IMR-90 (cell line): ENCODE data around the gene SPAG8. TPM values are rescaled to one million over a fixed set of nuclear protein-coding genes. Genes with fewer than 3 reads are reported as not detected.

Experiments
- ATAC-seq: fragments of 200-7000 bp; cut with Tn5 transposase; 2 replicates; pipeline ENCODE4 v1.9.1; 2020; ENCODE audit warnings: low read depth, mild to moderate bottlenecking, moderate library complexity
- BruUV-seq: library from RNA; stranded (reverse); fragments of 400-500 nt; replicated peaks from 2 replicates; lab custom pipeline; 2021; lab: Mats Ljungman, UMichigan
- CTCF ChIA-PET: fragments of 300-600 bp; formaldehyde crosslinking; extraction: SDS; loops from one replicate; lab custom pipeline; 2021; ENCODE audit warnings: antibody characterized with exemption; lab: Yijun Ruan, JAX
- POLR2A ChIA-PET: fragments of 300-600 bp; sonication (Branson Sonifier 250); formaldehyde crosslinking; loops from one replicate; lab custom pipeline; 2022; ENCODE audit warnings: antibody characterized with exemption; ENCODE audit not compliant: unreplicated experiment; lab: Charles Lee
- DNase-seq: peaks from one replicate; pipeline ENCODE4 v3.0.0; 2013
- H2AFZ ChIP-seq: replicated peaks from 2 replicates; pipeline ENCODE3; 2013; ENCODE audit warnings: low read length, mild to moderate bottlenecking; ENCODE audit not compliant: poor library complexity
- H2AK5ac ChIP-seq: 2 replicates; pipeline ENCODE4 v1.6.1; 2013; ENCODE audit warnings: low read depth, low read length, inconsistent platforms
- H2AK9ac ChIP-seq: replicated peaks from 2 replicates; pipeline ENCODE3; 2013; ENCODE audit warnings: mild to moderate bottlenecking, low read depth, low read length, moderate library complexity; ENCODE audit not compliant: poor library complexity
- H2BK120ac ChIP-seq: 2 replicates; pipeline ENCODE4 v1.6.1; 2013; ENCODE audit warnings: low read depth, low read length, inconsistent platforms
- H2BK15ac ChIP-seq: 3 replicates; pipeline ENCODE4 v1.6.1; 2013; ENCODE audit warnings: low read depth, low read length, inconsistent platforms
- H2BK20ac ChIP-seq: 2 replicates; pipeline ENCODE4 v1.6.1; 2013; ENCODE audit warnings: low read depth, mild to moderate bottlenecking, inconsistent platforms, low read length, moderate library complexity
- H2BK5ac ChIP-seq: 2 replicates; pipeline ENCODE4 v1.6.1; 2013; ENCODE audit warnings: mild to moderate bottlenecking, low read depth, low read length, inconsistent platforms; ENCODE audit not compliant: poor library complexity, severe bottlenecking
- H3K14ac ChIP-seq: replicated peaks from 2 replicates; pipeline ENCODE4 v1.6.1; 2013; ENCODE audit warnings: low read depth, low read length, inconsistent platforms
- H3K18ac ChIP-seq: 2 replicates; pipeline ENCODE4 v1.6.1; 2013; ENCODE audit warnings: low read depth, low read length, control low read depth
- H3K23ac ChIP-seq: 2 replicates; pipeline ENCODE4 v1.6.1; 2013; ENCODE audit warnings: low read depth, low read length, inconsistent platforms
- H3K27ac ChIP-seq: 2 replicates; pipeline ENCODE4 v1.5.1; 2013; ENCODE audit warnings: mild to moderate bottlenecking, control low read depth, low read length; ENCODE audit not compliant: insufficient read depth
- H3K27me3 ChIP-seq: 2 replicates; pipeline ENCODE4 v1.6.1; 2013; ENCODE audit warnings: low read length; ENCODE audit not compliant: control insufficient read depth, insufficient read depth
- H3K36me3 ChIP-seq: 2 replicates; pipeline ENCODE4 v1.6.1; 2013; ENCODE audit warnings: low read length, mixed read lengths; ENCODE audit not compliant: control insufficient read depth, insufficient read depth
- H3K4ac ChIP-seq: 2 replicates; pipeline ENCODE4 v1.6.1; 2013; ENCODE audit warnings: low read depth, low read length, inconsistent platforms
- H3K4me1 ChIP-seq: 2 replicates; pipeline ENCODE4 v1.6.1; 2013; ENCODE audit warnings: low read length, mixed read lengths; ENCODE audit not compliant: control insufficient read depth, insufficient read depth
- H3K4me2 ChIP-seq: 2 replicates; pipeline ENCODE4 v1.6.1; 2013; ENCODE audit warnings: low read depth, mild to moderate bottlenecking, control low read depth, low read length, moderate library complexity
- H3K4me3 ChIP-seq: 2 replicates; pipeline ENCODE4 v1.5.1; 2013; ENCODE audit warnings: low read depth, mild to moderate bottlenecking, control low read depth, low read length, moderate library complexity; ENCODE audit not compliant: insufficient read depth
- H3K56ac ChIP-seq: 2 replicates; pipeline ENCODE4 v1.6.1; 2013; ENCODE audit warnings: low read length, inconsistent platforms; ENCODE audit not compliant: insufficient read depth; ENCODE audit errors: extremely low read depth
- H3K79me1 ChIP-seq, 2 experiments: 2 replicates each; pipeline ENCODE4 v1.6.1; 2013; ENCODE audit warnings: low read length in 2 of 2, inconsistent platforms in 1 of 2, low read depth in 1 of 2
- H3K9ac ChIP-seq: 2 replicates; pipeline ENCODE4 v1.6.1; 2013; ENCODE audit warnings: low read depth, low read length, control low read depth
- H3K9me1 ChIP-seq: 2 replicates; pipeline ENCODE4 v1.6.1; 2013; ENCODE audit warnings: low read length, inconsistent platforms; ENCODE audit not compliant: insufficient read depth
- H3K9me3 ChIP-seq: 2 replicates; pipeline ENCODE4 v1.6.1; 2013; ENCODE audit warnings: low read length; ENCODE audit not compliant: control insufficient read depth, insufficient read depth
- H4K20me1 ChIP-seq: 2 replicates; pipeline ENCODE4 v1.6.1; 2013; ENCODE audit warnings: low read length, inconsistent platforms; ENCODE audit not compliant: insufficient read depth
- H4K5ac ChIP-seq: 2 replicates; pipeline ENCODE4 v1.6.1; 2013; ENCODE audit warnings: mild to moderate bottlenecking, low read depth, low read length, control low read depth
- H4K8ac ChIP-seq, 2 experiments: 2 replicates each; pipeline ENCODE4 v1.6.1; 2013; ENCODE audit warnings: low read depth in 2 of 2, low read length in 2 of 2, control low read depth in 1 of 2, inconsistent platforms in 1 of 2
- H4K91ac ChIP-seq: 2 replicates; pipeline ENCODE4 v1.6.1; 2013; ENCODE audit warnings: low read depth, low read length, inconsistent platforms; ENCODE audit not compliant: insufficient read depth
- CEBPB ChIP-seq: IDR thresholded peaks from 2 replicates; pipeline ENCODE4 v1.6.1; 2012; ENCODE audit warnings: low read depth, low read length, improper control_type of control experiment
- CHD1 ChIP-seq: IDR thresholded peaks from 2 replicates; pipeline ENCODE4 v1.6.1; 2012; ENCODE audit warnings: low read depth, low read length, improper control_type of control experiment
- CTCF ChIP-seq: conservative IDR thresholded peaks from 2 replicates; pipeline ENCODE4 v1.5.1; 2012; ENCODE audit warnings: mild to moderate bottlenecking, low read depth, low read length, improper control_type of control experiment
- MAFK ChIP-seq: IDR thresholded peaks from 2 replicates; pipeline ENCODE4 v1.6.1; 2012; ENCODE audit warnings: low read depth, low read length, improper control_type of control experiment
- MAZ ChIP-seq: IDR thresholded peaks from 2 replicates; pipeline ENCODE4 v1.6.1; 2012; ENCODE audit warnings: low read depth, mild to moderate bottlenecking, low read length, improper control_type of control experiment, moderate library complexity, borderline replicate concordance
- MXI1 ChIP-seq: IDR thresholded peaks from 2 replicates; pipeline ENCODE4 v1.6.1; 2012; ENCODE audit warnings: low read depth, mild to moderate bottlenecking, low read length, moderate library complexity, borderline replicate concordance
- NFE2L2 ChIP-seq: fragments of 150-350 bp; IDR thresholded peaks from 2 replicates; pipeline ENCODE4 v1.6.1; 2016; ENCODE audit warnings: low read depth, mild to moderate bottlenecking, low read length
- SMC3 ChIP-seq: fragments of 150-350 bp; IDR thresholded peaks from 2 replicates; pipeline ENCODE4 v1.6.1; 2016; ENCODE audit warnings: low read depth, mild to moderate bottlenecking, antibody characterized with exemption, low read length, moderate library complexity
- USF2 ChIP-seq: fragments of 150-350 bp; IDR thresholded peaks from 2 replicates; pipeline ENCODE4 v1.6.1; 2017; ENCODE audit warnings: mild to moderate bottlenecking, antibody characterized with exemption, low read length, low read depth
- WGBS, 2 experiments: methylation state at CpG; one replicate each; pipeline versions ENCODE4 v1.1.5 to v1.1.7; 2013; ENCODE audit warnings: missing lambda C conversion rate in 2 of 2; ENCODE audit not compliant: insufficient read length in 1 of 2; ENCODE audit errors: extremely low coverage in 2 of 2; 5-methylcytosine and 5-hydroxymethylcytosine counted together
- dilution Hi-C: fragments of 300-500 bp; cut with HindIII; formaldehyde crosslinking; loops from one replicate; pipeline ENCODE4 v1.14.3; 2018; ENCODE audit warnings: low sequenced_read_pairs; ENCODE audit not compliant: unreplicated experiment
- in situ Hi-C: fragments of 300-500 bp; cut with MboI; formaldehyde crosslinking; loops from 3 replicates; pipeline ENCODE4 v1.14.3; 2019; ENCODE audit warnings: low sequenced_read_pairs, inconsistent platforms, mixed read lengths
- intact Hi-C: fragments of 100-400 bp; cut with micrococcal nuclease; formaldehyde crosslinking; loops from 2 replicates; pipeline ENCODE4 v1.10.0; 2022
- polyA plus RNA-seq, 3 experiments: library from polyadenylated mRNA; depleted of rRNA; stranded (reverse); fragments of >200 nt; gene quantifications; 2 replicates each; pipeline ENCODE4 v1.2.3, GENCODE V29; 2012; ENCODE audit warnings: low replicate concordance in 1 of 3
- total RNA-seq: library from RNA; depleted of rRNA; stranded (reverse); fragments of >200 nt; gene quantifications from 2 replicates; pipeline ENCODE4 v1.2.3, GENCODE V29; 2012

The SPAG8 gene
- total and polyA plus RNA-seq, 2 of the 4 experiments (the other 2 are of a cell fraction) = 0.72 to 0.84 TPM

- Histone ChIP-seq H3K9ac (no peak overlapping the region), H2AK9ac (no peak overlapping the region), H3K56ac (no peak overlapping the region), H3K4me2 (no peak overlapping the region), H2BK20ac (no peak overlapping the region), H3K27me3 (peaks cover 28% of the 10 kb centered on the region), H2BK15ac (no peak overlapping the region), H4K5ac (no peak overlapping the region), H2BK120ac (no peak overlapping the region), H3K14ac (no peak overlapping the region), H3K4me1 (peaks cover 1% of the 10 kb centered on the region; the same call in 1 of the 2 replicates), H2AK5ac (no peak overlapping the region), H3K36me3 (no peaks in the 10 kb centered on the region), H3K4ac (no peak overlapping the region), H3K9me1 (no peaks in the 10 kb centered on the region), H3K4me3 (no peak overlapping the region), H2AFZ (no peak overlapping the region), H4K91ac (no peak overlapping the region), H3K23ac (no peak overlapping the region), H3K9me3 (no peaks in the 10 kb centered on the region), H3K79me1 (no peaks in the 10 kb centered on the region), H3K27ac (no peak overlapping the region), H2BK5ac (no peak overlapping the region), H4K20me1 (no peaks in the 10 kb centered on the region), H4K8ac (no peak overlapping the region), H3K18ac (no peak overlapping the region)
- ATAC-seq = peak; percentile 32; the same call in 1 of the 2 replicates
- no TSS peak for BruUV-seq
- intact Hi-C loops = no loop called here
- no CpG with 5 or more reads among the region's 1 CpG for WGBS, 2 experiments
- CTCF ChIA-PET = interaction anchor here (1.0 kb wide), 1 partner anchor 18 kb away, joined by 3 read pairs; no protein-coding TSS in a partner anchor
- dilution Hi-C loops = no loop called here
- in situ Hi-C loops = no loop called here
- POLR2A ChIA-PET = no interaction called here
- TF ChIP-seq SMC3 (no peak), NFE2L2 (no peak), MAFK (no peak), CEBPB (no peak), CTCF (no peak), USF2 (no peak), MXI1 (no peak), CHD1 (no peak), MAZ (no peak)
- DNase-seq = no peak
Measured at GRCh38 chr9:35771534-35771933, 40.5 kb downstream of the SPAG8 start.
